Activated T-helper 2 cell treated with anti-CD3 and anti-CD28 coated beads, Interferon-gamma antibody, Interleukin-2, Interleukin-4, amounts not matched to agents 10 μg/mL and 5 μg/mL and 100 μg/mL, durations not matched to agents 14 hours and 24 hours and 36 hours (primary cell): ENCODE results near the gene ICAM1. TPM values are rescaled to one million over a fixed set of nuclear protein-coding genes. Genes with fewer than 3 reads are reported as not detected.

Experiments used
- DNase-seq: peaks from one replicate; pipeline ENCODE4 v3.0.0; 2021; ENCODE audit warnings: low spot score
- H3K27ac Mint-ChIP-seq: one replicate; pipeline ENCODE4 v1.8.0; 2021; ENCODE audit warnings: mixed read lengths
- H3K27me3 Mint-ChIP-seq: one replicate; pipeline ENCODE4 v1.8.0; 2021; ENCODE audit warnings: low read depth, mixed read lengths
- H3K36me3 Mint-ChIP-seq: one replicate; pipeline ENCODE4 v1.8.0; 2021; ENCODE audit warnings: low read depth, mixed read lengths
- H3K4me1 Mint-ChIP-seq: one replicate; pipeline ENCODE4 v1.8.0; 2021; ENCODE audit warnings: low read depth, mixed read lengths
- H3K4me3 Mint-ChIP-seq: one replicate; pipeline ENCODE4 v1.8.0; 2021; ENCODE audit warnings: low read depth, mild to moderate bottlenecking, moderate library complexity, mixed read lengths
- H3K9me3 Mint-ChIP-seq: one replicate; pipeline ENCODE4 v1.8.0; 2021; ENCODE audit warnings: mixed read lengths
- intact Hi-C: fragments of 100-400 bp; cut with micrococcal nuclease; formaldehyde crosslinking; loops from one replicate; pipeline ENCODE4 v1.15.1; 2023
- total RNA-seq: library from RNA; stranded (reverse); gene quantifications from 2 replicates; pipeline ENCODE4 v1.2.3, GENCODE V29; 2022

Gene ICAM1
- total RNA-seq, 1 donor from 2014 or later = 75.7 TPM

DNA sequence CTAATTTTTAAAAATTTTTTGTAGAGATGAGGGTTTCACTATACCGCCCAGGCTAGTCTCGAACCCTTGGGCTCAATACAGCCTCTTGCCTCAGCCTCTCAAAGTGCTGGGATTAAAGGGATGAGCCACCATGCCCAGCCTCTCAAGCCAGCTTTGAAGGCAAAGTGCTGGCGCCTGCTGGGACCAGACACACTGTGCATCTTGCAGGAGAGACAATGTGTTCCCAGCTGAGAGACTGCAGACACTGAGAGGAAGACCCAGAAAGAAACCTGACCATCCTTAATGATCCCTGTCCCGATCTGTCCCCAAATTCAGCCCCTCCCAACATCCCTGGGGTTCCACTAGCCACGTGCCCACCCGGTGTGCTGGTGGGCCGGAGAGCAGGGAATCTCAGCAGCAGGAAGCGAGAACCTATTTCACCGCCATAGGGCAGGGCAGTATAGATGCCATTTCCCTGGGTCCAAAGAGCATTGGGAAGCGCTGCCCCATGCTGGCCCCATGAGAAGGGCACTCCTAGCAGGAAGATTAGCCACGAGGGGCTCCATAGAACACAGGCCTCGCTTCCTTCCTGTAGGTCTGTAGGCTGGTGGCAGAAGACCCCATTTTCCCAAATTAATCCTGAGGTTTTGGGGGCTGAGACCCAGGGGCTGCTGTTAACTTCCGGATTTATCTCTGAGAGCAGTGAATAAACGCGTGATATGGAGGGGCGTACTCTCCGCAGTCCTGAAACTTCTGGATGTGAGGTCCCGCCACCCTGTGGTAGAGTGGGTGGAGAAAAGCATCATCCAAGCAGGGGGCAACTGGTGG, 61.4 kb downstream of the ICAM1 start:
- H3K36me3 Mint-ChIP-seq = peaks cover 50% of the 10 kb centered on the region

GRCh38 chr19:10332965-10333757, 62.2 kb downstream of the ICAM1 start, which contains the start of gene RAVER1:
Gene RAVER1 (minus strand): TSS chr19:10333529. CDS start chr19:10333507, 22 bp downstream.
- intact Hi-C loops = loop anchor here (2.0 to 5.0 kb wide), 4 partner anchors 16 to 62 kb away; partner anchors contain the start of genes FDX2, ICAM1, ICAM4 and ICAM5
- peak; percentile 95 for DNase-seq
- H3K4me3 Mint-ChIP-seq = peak within 1 kb of the TSS; percentile 90
- peak within 1 kb of the TSS; percentile 94 for H3K27ac Mint-ChIP-seq
- H3K27me3 Mint-ChIP-seq = no peaks in the 10 kb centered on the region
- H3K9me3 Mint-ChIP-seq = no peaks in the 10 kb centered on the region
- peaks cover 12% of the 10 kb centered on the region for H3K4me1 Mint-ChIP-seq
- peaks cover 43% of the 10 kb centered on the region for H3K36me3 Mint-ChIP-seq

More for the DNA sequence above, 61.4 kb downstream of the ICAM1 start:
- H3K27ac Mint-ChIP-seq = peak overlapping the region; percentile 94
- H3K27me3 Mint-ChIP-seq = no peaks in the 10 kb centered on the region
- no peak for DNase-seq
- intact Hi-C loops = loop anchor here (2.0 to 5.0 kb wide), 4 partner anchors 16 to 62 kb away; partner anchors contain the start of genes FDX2, ICAM1, ICAM4 and ICAM5
- peak overlapping the region; percentile 90 for H3K4me3 Mint-ChIP-seq
- peaks cover 12% of the 10 kb centered on the region for H3K4me1 Mint-ChIP-seq
- H3K9me3 Mint-ChIP-seq = no peaks in the 10 kb centered on the region

- Mint-ChIP-seq H3K9me3 (no peaks in the 10 kb centered on the region), H3K36me3 (peaks cover 37% of the 10 kb centered on the region)
- intact Hi-C loops = loop anchor here (2.0 to 5.0 kb wide), 4 partner anchors 17 to 63 kb away; partner anchors contain the start of genes FDX2, ICAM1, ICAM4 and ICAM5
These were observed 63.1 kb downstream of the ICAM1 start for GRCh38 chr19:10333758-10334587.

DNA sequence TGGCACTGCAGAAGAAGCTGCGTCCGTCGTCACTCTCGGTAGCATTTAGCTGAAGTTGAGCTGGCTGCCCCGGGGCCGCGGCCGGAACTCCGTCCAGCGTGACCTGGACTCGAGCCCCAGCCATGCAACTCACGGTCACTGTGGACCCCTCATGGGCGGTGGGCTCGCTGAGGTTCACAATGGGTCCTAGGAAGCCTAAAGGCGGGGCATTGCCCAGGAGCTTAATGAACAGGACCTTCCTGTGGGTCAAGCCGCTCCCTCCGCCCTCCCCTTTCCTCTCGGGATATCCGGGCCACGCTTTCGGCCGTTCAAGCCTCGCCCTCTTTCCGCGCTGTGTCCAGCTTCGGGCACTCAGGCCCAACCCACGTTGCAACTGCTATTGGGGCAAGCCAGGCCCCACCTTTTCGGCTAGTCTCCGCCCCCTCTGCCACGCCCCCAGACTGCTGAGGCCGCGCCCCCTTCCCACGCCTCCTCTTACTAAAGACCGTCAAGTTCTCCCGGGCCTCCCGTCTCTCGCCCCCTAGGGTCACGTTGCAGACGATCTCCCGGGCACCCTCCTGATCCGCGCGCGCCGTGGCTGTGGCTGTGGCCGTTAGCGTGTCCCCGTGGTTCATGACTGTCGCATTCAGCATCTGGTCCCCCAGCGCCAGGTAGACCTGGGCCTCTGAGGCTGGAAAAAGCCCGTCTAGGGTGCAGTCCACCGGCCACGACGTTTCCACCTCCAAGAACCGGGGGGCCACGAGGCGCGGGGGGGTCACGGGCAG, 63.9 kb downstream of the ICAM1 start:
- Mint-ChIP-seq H3K27me3 (no peaks in the 10 kb centered on the region), H3K27ac (no peak overlapping the region), H3K4me3 (peak overlapping the region; percentile 90), H3K4me1 (peaks cover 23% of the 10 kb centered on the region), H3K9me3 (no peaks in the 10 kb centered on the region), H3K36me3 (peaks cover 29% of the 10 kb centered on the region)
- DNase-seq = peak; percentile 41
- intact Hi-C loops = loop anchor here (5.0 kb wide), 2 partner anchors 47 to 48 kb away; partner anchors contain the start of genes ICAM4, ICAM5 and TYK2

More at GRCh38 chr19:10333758-10334587, 63.1 kb downstream of the ICAM1 start:
- peaks cover 19% of the 10 kb centered on the region for H3K4me1 Mint-ChIP-seq
- H3K4me3 Mint-ChIP-seq = peak overlapping the region; percentile 90
- no peaks in the 10 kb centered on the region for H3K27me3 Mint-ChIP-seq
- H3K27ac Mint-ChIP-seq = peak overlapping the region; percentile 94
- no peak for DNase-seq

- H3K4me3 Mint-ChIP-seq = no peak overlapping the region
- peaks cover 27% of the 10 kb centered on the region for H3K4me1 Mint-ChIP-seq
- no peak overlapping the region for H3K27ac Mint-ChIP-seq
- H3K9me3 Mint-ChIP-seq = no peaks in the 10 kb centered on the region
- intact Hi-C loops = no loop called here
- peaks cover 22% of the 10 kb centered on the region for H3K36me3 Mint-ChIP-seq
- H3K27me3 Mint-ChIP-seq = no peaks in the 10 kb centered on the region
- no peak for DNase-seq
These were observed 64.5 kb downstream of the ICAM1 start for GRCh38 chr19:10335352-10335985.

Other genes starting within 250 kb of the ICAM1 start
- 56.1 and 56.2 TPM in 2 replicates for gene SHFL, start 184.8 kb upstream of the ICAM1 start, total RNA-seq
- gene ANGPTL6, start 168.4 kb upstream of the ICAM1 start, total RNA-seq = 7.7 and 8.0 TPM in 2 replicates
- gene PPAN, start 164.8 kb upstream of the ICAM1 start, total RNA-seq = 160 and 162 TPM in 2 replicates
- gene P2RY11, start 159.4 kb upstream of the ICAM1 start, total RNA-seq = 41.8 and 46.5 TPM in 2 replicates
- gene EIF3G, start 151.2 kb upstream of the ICAM1 start, total RNA-seq = 303 and 306 TPM in 2 replicates
- gene DNMT1, start 76.2 kb upstream of the ICAM1 start, total RNA-seq = 367 and 370 TPM in 2 replicates
- gene S1PR2, start 39.8 kb upstream of the ICAM1 start, total RNA-seq = 10.1 and 10.8 TPM in 2 replicates
- 133 and 135 TPM in 2 replicates for gene MRPL4, start 18.9 kb upstream of the ICAM1 start, total RNA-seq
- 1.4 and 1.6 TPM in 2 replicates for gene ICAM4, start 15.8 kb downstream of the ICAM1 start, total RNA-seq
- 2.6 and 3.5 TPM in 2 replicates for gene ICAM5, start 18.8 kb downstream of the ICAM1 start, total RNA-seq
- 3.2 and 3.5 TPM in 2 replicates for gene ZGLP1, start 38.7 kb downstream of the ICAM1 start, total RNA-seq
- 16.8 and 18.0 TPM in 2 replicates for gene FDX2, start 44.9 kb downstream of the ICAM1 start, total RNA-seq
- 90.3 and 91.1 TPM in 2 replicates for gene RAVER1, start 62.4 kb downstream of the ICAM1 start, total RNA-seq
- gene ICAM3, start 68.5 kb downstream of the ICAM1 start, total RNA-seq = 115 and 116 TPM in 2 replicates
- gene TYK2, start 109.5 kb downstream of the ICAM1 start, total RNA-seq = 250 TPM in 2 replicates
- 285 and 300 TPM in 2 replicates for gene CDC37, start 132.4 kb downstream of the ICAM1 start, total RNA-seq
- 105 TPM in 2 replicates for gene PDE4A, start 149.4 kb downstream of the ICAM1 start, total RNA-seq
- 75.2 and 76.1 TPM in 2 replicates for gene KEAP1, start 232.2 kb downstream of the ICAM1 start, total RNA-seq
- gene S1PR5, start 246.3 kb downstream of the ICAM1 start, total RNA-seq = 0.23 TPM in 1 of 2 replicates, not detected in the other